HepG2 (cell line): ENCODE results near the gene PLVAP. TPM values are rescaled to one million over a fixed set of nuclear protein-coding genes. Genes with fewer than 3 reads are reported as not detected.

Experiments used
- ARNT2 ChIP-seq: sonication (generic); formaldehyde crosslinking; IDR thresholded peaks from 2 replicates; pipeline ENCODE4 v1.8.0; 2022; ENCODE audit warnings: mild to moderate bottlenecking, low read depth, missing genetic modification reagents, moderate library complexity
- POGZ ChIP-seq: sonication (generic); formaldehyde crosslinking; IDR thresholded peaks from 2 replicates; pipeline ENCODE4 v1.4.0; 2020; ENCODE audit warnings: mild to moderate bottlenecking, missing genetic modification reagents
- SNAPC2 ChIP-seq: sonication (generic); formaldehyde crosslinking; IDR thresholded peaks from 2 replicates; pipeline ENCODE4 v1.8.1; 2022; ENCODE audit warnings: mild to moderate bottlenecking, missing genetic modification reagents
- TCF12 ChIP-seq, 2 experiments: fragments of 450-650 bp in 1 of 2; sonication (generic) in 1 of 2; formaldehyde crosslinking in 1 of 2; IDR thresholded peaks; 2 replicates each; pipeline versions ENCODE4 v1.6.1 to v1.8.0; 2017 to 2022; ENCODE audit warnings: antibody characterized with exemption in 1 of 2, mild to moderate bottlenecking in 1 of 2, missing genetic modification reagents in 1 of 2, moderate library complexity in 1 of 2
- TCF7 ChIP-seq: sonication (generic); IDR thresholded peaks from 2 replicates; pipeline ENCODE4 v1.6.1; 2016; ENCODE audit warnings: antibody characterized with exemption, low read depth
- ZNF431 ChIP-seq: sonication (generic); formaldehyde crosslinking; IDR thresholded peaks from 2 replicates; pipeline ENCODE4 v1.9.0; 2022; ENCODE audit warnings: missing genetic modification reagents, low read depth, mild to moderate bottlenecking, borderline replicate concordance
- polyA plus RNA-seq, 8 experiments: library from polyadenylated mRNA; depleted of rRNA in 3 of 8; stranded (reverse) in 7 of 8; unstranded in 1 of 8; fragments of >200 nt; fragmentation: Illumina TruSeq in 4 of 8; extraction: Trizol in 4 of 8; gene quantifications; 2 replicates each; pipeline versions ENCODE4 v1.2.1 to v1.2.3, GENCODE V29; 2011 to 2016; ENCODE audit warnings: low read depth in 4 of 8, missing spikeins in 1 of 8, mixed read lengths in 1 of 8; ENCODE audit not compliant: insufficient read depth in 1 of 8
- total RNA-seq, 5 experiments: library from RNA; depleted of rRNA; stranded (reverse); fragments of >200 nt; fragmentation: Illumina TruSeq; extraction: Trizol; gene quantifications; 2 replicates each; pipeline ENCODE4 v1.2.3, GENCODE V29; 2016; ENCODE audit warnings: low read depth in 1 of 5
- TF ChIP-seq, protein P1 (sequence below), 2 experiments: sonication (generic) in 1 of 2; formaldehyde crosslinking in 1 of 2; IDR thresholded peaks; 2 replicates each; pipeline versions ENCODE4 v1.4.0 to v1.6.1; 2016 to 2020; ENCODE audit warnings: borderline replicate concordance in 1 of 2, low read depth in 1 of 2, mild to moderate bottlenecking in 1 of 2, missing genetic modification reagents in 1 of 2
- TF ChIP-seq, protein P2 (sequence below): sonication (generic); formaldehyde crosslinking; IDR thresholded peaks from 2 replicates; pipeline ENCODE4 v1.4.0; 2020; ENCODE audit warnings: missing genetic modification reagents, mild to moderate bottlenecking, borderline replicate concordance
- TF ChIP-seq, protein P3 (sequence below), 2 experiments: sonication (generic) in 1 of 2; formaldehyde crosslinking in 1 of 2; IDR thresholded peaks; 2 replicates each; pipeline versions ENCODE4 v1.6.1 to v1.9.0; 2014 to 2022; ENCODE audit warnings: antibody characterized with exemption in 1 of 2, borderline replicate concordance in 1 of 2, inconsistent platforms in 1 of 2, low read depth in 1 of 2, missing genetic modification reagents in 1 of 2
- TF ChIP-seq, protein P4 (sequence below): IDR thresholded peaks from 2 replicates; pipeline ENCODE4 v1.6.1; 2018; ENCODE audit warnings: missing genetic modification reagents, mild to moderate bottlenecking, missing compliant biosample characterization

Gene PLVAP
- total and polyA plus RNA-seq, 2 of the 13 experiments (the other 11 are each of a cell fraction or from before 2014, with no cell fraction given) = 0.26 TPM; not detected in 1

DNA sequence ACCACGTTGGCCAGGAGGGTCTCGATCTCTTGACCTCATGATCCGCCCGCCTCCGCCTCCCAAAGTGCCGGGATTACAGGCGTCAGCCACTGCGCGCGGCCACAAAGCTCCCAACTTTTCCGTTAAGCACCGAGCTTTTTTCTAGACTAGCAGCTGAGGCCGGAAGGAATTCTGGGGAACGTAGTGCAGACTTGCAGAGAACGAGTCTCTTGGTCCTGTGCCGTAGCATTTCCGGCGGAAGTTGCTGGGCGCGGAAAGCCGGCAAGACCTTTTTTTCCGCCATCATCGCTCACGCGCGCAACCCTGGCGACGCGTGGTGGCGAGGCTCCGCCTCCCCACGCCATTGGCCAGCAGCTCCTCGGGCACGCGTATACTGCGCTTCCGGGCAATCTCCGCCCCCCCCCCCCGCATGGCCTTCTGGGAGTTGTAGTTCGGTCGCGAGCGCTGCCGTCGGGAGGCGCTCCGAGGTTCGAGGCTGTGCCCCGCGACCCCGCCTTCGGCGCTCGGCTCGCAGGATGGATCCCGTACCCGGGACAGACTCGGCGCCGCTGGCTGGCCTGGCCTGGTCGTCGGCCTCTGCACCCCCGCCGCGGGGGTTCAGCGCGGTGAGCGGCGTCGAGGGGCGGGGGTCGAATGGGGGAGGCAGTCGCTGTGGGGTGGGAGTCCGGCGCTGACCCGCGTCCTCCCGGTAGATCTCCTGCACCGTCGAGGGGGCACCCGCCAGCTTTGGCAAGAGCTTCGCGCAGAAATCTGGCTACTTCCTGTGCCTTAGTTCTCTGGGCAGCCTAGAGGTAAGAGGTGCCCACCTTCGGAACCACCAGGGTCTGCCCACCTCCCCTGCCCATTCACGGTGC is 42.7 kb upstream of the PLVAP start, which contains the start of gene MVB12A (continued):
- TF ChIP-seq, protein P1, sequence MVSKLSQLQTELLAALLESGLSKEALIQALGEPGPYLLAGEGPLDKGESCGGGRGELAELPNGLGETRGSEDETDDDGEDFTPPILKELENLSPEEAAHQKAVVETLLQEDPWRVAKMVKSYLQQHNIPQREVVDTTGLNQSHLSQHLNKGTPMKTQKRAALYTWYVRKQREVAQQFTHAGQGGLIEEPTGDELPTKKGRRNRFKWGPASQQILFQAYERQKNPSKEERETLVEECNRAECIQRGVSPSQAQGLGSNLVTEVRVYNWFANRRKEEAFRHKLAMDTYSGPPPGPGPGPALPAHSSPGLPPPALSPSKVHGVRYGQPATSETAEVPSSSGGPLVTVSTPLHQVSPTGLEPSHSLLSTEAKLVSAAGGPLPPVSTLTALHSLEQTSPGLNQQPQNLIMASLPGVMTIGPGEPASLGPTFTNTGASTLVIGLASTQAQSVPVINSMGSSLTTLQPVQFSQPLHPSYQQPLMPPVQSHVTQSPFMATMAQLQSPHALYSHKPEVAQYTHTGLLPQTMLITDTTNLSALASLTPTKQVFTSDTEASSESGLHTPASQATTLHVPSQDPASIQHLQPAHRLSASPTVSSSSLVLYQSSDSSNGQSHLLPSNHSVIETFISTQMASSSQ (IDR thresholded peaks at IDR 0.05; ENCODE audit: low read depth) = no peak
- TF ChIP-seq, protein P1 (CRISPR knock-in tag; IDR thresholded peaks at IDR 0.05; ENCODE audit: borderline replicate concordance) = peak; percentile 48; the same call in 1 of the 2 replicates
- TF ChIP-seq, protein P2, sequence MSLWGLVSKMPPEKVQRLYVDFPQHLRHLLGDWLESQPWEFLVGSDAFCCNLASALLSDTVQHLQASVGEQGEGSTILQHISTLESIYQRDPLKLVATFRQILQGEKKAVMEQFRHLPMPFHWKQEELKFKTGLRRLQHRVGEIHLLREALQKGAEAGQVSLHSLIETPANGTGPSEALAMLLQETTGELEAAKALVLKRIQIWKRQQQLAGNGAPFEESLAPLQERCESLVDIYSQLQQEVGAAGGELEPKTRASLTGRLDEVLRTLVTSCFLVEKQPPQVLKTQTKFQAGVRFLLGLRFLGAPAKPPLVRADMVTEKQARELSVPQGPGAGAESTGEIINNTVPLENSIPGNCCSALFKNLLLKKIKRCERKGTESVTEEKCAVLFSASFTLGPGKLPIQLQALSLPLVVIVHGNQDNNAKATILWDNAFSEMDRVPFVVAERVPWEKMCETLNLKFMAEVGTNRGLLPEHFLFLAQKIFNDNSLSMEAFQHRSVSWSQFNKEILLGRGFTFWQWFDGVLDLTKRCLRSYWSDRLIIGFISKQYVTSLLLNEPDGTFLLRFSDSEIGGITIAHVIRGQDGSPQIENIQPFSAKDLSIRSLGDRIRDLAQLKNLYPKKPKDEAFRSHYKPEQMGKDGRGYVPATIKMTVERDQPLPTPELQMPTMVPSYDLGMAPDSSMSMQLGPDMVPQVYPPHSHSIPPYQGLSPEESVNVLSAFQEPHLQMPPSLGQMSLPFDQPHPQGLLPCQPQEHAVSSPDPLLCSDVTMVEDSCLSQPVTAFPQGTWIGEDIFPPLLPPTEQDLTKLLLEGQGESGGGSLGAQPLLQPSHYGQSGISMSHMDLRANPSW (CRISPR knock-in tag) = no peak; the same call in 1 of the 2 replicates
- TF ChIP-seq, protein P3, sequence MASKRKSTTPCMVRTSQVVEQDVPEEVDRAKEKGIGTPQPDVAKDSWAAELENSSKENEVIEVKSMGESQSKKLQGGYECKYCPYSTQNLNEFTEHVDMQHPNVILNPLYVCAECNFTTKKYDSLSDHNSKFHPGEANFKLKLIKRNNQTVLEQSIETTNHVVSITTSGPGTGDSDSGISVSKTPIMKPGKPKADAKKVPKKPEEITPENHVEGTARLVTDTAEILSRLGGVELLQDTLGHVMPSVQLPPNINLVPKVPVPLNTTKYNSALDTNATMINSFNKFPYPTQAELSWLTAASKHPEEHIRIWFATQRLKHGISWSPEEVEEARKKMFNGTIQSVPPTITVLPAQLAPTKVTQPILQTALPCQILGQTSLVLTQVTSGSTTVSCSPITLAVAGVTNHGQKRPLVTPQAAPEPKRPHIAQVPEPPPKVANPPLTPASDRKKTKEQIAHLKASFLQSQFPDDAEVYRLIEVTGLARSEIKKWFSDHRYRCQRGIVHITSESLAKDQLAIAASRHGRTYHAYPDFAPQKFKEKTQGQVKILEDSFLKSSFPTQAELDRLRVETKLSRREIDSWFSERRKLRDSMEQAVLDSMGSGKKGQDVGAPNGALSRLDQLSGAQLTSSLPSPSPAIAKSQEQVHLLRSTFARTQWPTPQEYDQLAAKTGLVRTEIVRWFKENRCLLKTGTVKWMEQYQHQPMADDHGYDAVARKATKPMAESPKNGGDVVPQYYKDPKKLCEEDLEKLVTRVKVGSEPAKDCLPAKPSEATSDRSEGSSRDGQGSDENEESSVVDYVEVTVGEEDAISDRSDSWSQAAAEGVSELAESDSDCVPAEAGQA (IDR thresholded peaks at IDR 0.05; ENCODE audit: low read depth) = peak; percentile 93
- TF ChIP-seq, protein P3 (CRISPR knock-in tag; IDR thresholded peaks at IDR 0.05; ENCODE audit: borderline replicate concordance) = no peak
- peak; percentile 58; the same call in 1 of the 2 replicates for TF ChIP-seq ARNT2
- no peak for TF ChIP-seq TCF12 (IDR thresholded peaks at IDR 0.05)
- no peak for TF ChIP-seq TCF12 (CRISPR knock-in tag; IDR thresholded peaks at IDR 0.05)
- TF ChIP-seq POGZ (CRISPR knock-in tag) = no peak
- TF ChIP-seq TCF7 = no peak
- TF ChIP-seq SNAPC2 (CRISPR knock-in tag) = no peak; the same call in 1 of the 2 replicates
- TF ChIP-seq ZNF431 (CRISPR knock-in tag) = no peak
- TF ChIP-seq, protein P4, sequence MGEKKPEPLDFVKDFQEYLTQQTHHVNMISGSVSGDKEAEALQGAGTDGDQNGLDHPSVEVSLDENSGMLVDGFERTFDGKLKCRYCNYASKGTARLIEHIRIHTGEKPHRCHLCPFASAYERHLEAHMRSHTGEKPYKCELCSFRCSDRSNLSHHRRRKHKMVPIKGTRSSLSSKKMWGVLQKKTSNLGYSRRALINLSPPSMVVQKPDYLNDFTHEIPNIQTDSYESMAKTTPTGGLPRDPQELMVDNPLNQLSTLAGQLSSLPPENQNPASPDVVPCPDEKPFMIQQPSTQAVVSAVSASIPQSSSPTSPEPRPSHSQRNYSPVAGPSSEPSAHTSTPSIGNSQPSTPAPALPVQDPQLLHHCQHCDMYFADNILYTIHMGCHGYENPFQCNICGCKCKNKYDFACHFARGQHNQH (CRISPR knock-in tag) = 0 out of 2 replicates have a peak, but pooled peaks have one; percentile 43
